Naive thymus-derived CD4-positive, alpha-beta T cell (primary cell): ENCODE data around the gene RND2. TPM values are rescaled to one million over a fixed set of nuclear protein-coding genes. Genes with fewer than 3 reads are reported as not detected.

Experiments used
- ATAC-seq: fragments of 150-1000 bp; cut with Tn5 transposase; 2 replicates; pipeline ENCODE4 v1.10.0; 2021; ENCODE audit warnings: mild to moderate bottlenecking, moderate library complexity
- CTCF ChIA-PET: fragments of 350-600 bp; sonication (Branson Sonifier 250); formaldehyde crosslinking; loops from one replicate; lab custom pipeline; 2021; ENCODE audit warnings: antibody characterized with exemption; lab: Charles Lee
- POLR2A ChIA-PET: fragments of 350-600 bp; sonication (Branson Sonifier 250); formaldehyde crosslinking; loops from one replicate; lab custom pipeline; 2021; ENCODE audit warnings: antibody characterized with exemption, inconsistent platforms; lab: Charles Lee
- DNase-seq, 9 donors: peaks; one replicate each; pipeline versions ENCODE4 v3.0.0 to v3.0.0-alpha.2; 2020 to 2022; ENCODE audit warnings: mixed read lengths in 1 of 9
- H3K27ac ChIP-seq: one replicate; pipeline ENCODE4 v1.7.0; 2013; ENCODE audit warnings: mild to moderate bottlenecking, low read depth, low read length, moderate library complexity
- H3K27me3 ChIP-seq, 2 donors: one replicate each; pipeline ENCODE4 v1.7.0; 2013; ENCODE audit warnings: low read length in 2 of 2, mild to moderate bottlenecking in 2 of 2, moderate library complexity in 2 of 2; ENCODE audit not compliant: control insufficient read depth in 2 of 2, insufficient read depth in 2 of 2
- H3K36me3 ChIP-seq, 3 experiments: 1 replicate in 2 of 3; 2 replicates in 1 of 3; pipeline ENCODE4 v1.7.0; 2013; ENCODE audit warnings: low read length in 3 of 3, mild to moderate bottlenecking in 3 of 3, moderate library complexity in 1 of 3; ENCODE audit not compliant: insufficient read depth in 3 of 3, control insufficient read depth in 2 of 3
- H3K4me1 ChIP-seq, 2 donors: one replicate each; pipeline ENCODE4 v1.7.0; 2013; ENCODE audit warnings: low read length in 2 of 2, mild to moderate bottlenecking in 2 of 2, moderate library complexity in 1 of 2; ENCODE audit not compliant: control insufficient read depth in 2 of 2, insufficient read depth in 2 of 2
- H3K4me3 ChIP-seq: 2 replicates; pipeline ENCODE4 v1.7.0; 2013; ENCODE audit warnings: mild to moderate bottlenecking, low read length
- H3K9me3 ChIP-seq, 3 experiments: 1 replicate in 2 of 3; 2 replicates in 1 of 3; pipeline ENCODE4 v1.7.0; 2013; ENCODE audit warnings: low read length in 3 of 3; ENCODE audit not compliant: control insufficient read depth in 2 of 3
- H3K27ac Mint-ChIP-seq, 9 donors: one replicate each; pipeline ENCODE4 v1.8.0; 2020 to 2022; ENCODE audit warnings: mixed read lengths in 9 of 9, mild to moderate bottlenecking in 8 of 9, moderate library complexity in 5 of 9, inconsistent platforms in 2 of 9
- H3K27me3 Mint-ChIP-seq, 5 donors: one replicate each; pipeline ENCODE4 v1.8.0; 2021 to 2022; ENCODE audit warnings: mixed read lengths in 5 of 5, mild to moderate bottlenecking in 1 of 5
- H3K36me3 Mint-ChIP-seq, 5 donors: one replicate each; pipeline ENCODE4 v1.8.0; 2020 to 2022; ENCODE audit warnings: mixed read lengths in 5 of 5, mild to moderate bottlenecking in 3 of 5, inconsistent platforms in 1 of 5
- H3K4me1 Mint-ChIP-seq, 7 donors: one replicate each; pipeline ENCODE4 v1.8.0; 2020 to 2022; ENCODE audit warnings: mixed read lengths in 7 of 7, mild to moderate bottlenecking in 3 of 7, inconsistent platforms in 1 of 7
- H3K4me3 Mint-ChIP-seq, 10 donors: one replicate each; pipeline ENCODE4 v1.8.0; 2020 to 2022; ENCODE audit warnings: mild to moderate bottlenecking in 10 of 10, mixed read lengths in 10 of 10, moderate library complexity in 6 of 10, inconsistent platforms in 2 of 10
- H3K9me3 Mint-ChIP-seq, 11 donors: one replicate each; pipeline ENCODE4 v1.8.0; 2020 to 2022; ENCODE audit warnings: mixed read lengths in 11 of 11, mild to moderate bottlenecking in 4 of 11, inconsistent platforms in 1 of 11, moderate library complexity in 1 of 11
- intact Hi-C, 2 donors: fragments of 100-400 bp; cut with micrococcal nuclease; formaldehyde crosslinking; loops; one replicate each; pipeline ENCODE4 v1.15.1; 2023
- polyA plus RNA-seq, 2 donors: library from polyadenylated mRNA; unstranded; fragments of 300-500 nt; fragmentation: Illumina TruSeq; gene quantifications; one replicate each; pipeline ENCODE4 v1.2.3, GENCODE V29; 2021
- total RNA-seq, 6 experiments: library from RNA in 5 of 6; stranded (reverse) in 5 of 6; gene quantifications; 1 replicate in 5 of 6; 2 replicates in 1 of 6; pipeline ENCODE4 v1.2.3 and lab custom pipeline; 2021 to 2026

Gene RND2
- total and polyA plus RNA-seq, 7 experiments from 2014 or later = 0.08 to 0.74 (median 0.33) TPM; not detected in 1

DNA sequence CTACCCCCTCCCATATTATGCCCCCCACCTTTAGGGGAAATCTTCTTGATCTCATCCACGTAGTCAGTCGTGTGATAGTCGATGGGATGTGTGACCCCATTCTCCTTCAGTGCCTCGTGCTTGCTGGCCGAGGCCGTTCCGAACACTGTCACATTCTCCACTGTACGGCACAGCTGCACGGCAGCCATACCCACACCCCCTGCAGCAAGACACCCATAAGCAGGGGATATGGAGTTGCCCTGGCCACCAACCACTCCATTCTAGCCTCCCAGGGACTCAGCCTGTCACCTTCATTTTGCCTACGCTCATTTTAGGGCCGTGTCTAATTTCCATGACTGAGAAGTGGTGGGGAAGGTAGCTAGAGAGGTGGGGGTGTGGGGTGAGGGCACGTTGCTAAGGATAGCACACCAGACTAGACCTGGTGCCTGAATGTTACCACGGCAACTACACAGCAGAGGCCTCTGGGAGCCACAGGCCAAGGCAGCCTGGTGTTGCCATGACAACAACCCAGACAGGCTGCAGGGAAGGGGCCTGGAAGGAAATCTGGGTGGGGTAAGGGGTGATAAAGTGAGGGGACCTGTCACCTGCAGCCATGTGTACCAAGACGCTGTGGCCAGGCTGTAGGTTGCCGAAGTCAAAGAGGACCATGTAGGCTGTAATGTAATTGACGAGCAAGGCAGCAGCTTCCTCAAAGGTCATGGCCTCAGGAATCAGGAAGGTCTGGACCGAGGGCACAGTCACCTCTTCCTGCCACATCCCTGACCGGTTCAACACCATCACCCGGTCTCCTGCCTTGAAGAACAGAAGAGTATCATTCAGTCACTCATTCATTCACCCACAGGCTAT lies 6.8 kb upstream of the RND2 start:
- Mint-ChIP-seq H3K27me3 (peaks cover 0 to 2% (median 0%) of the 10 kb centered on the region in 5 donors), H3K36me3 (peaks cover 0 to 7% (median 0%) of the 10 kb centered on the region in 5 donors), H3K27ac (peak overlapping the region; percentile 34 to 86 (median 72)), H3K4me1 (peaks cover 8 to 34% (median 29%) of the 10 kb centered on the region in 7 donors), H3K4me3 (peak overlapping the region in 1 of 10 donors; percentile 16), H3K9me3 (no peaks in the 10 kb centered on the region)
- H3K4me3 ChIP-seq = no peak overlapping the region
- peaks cover 11 to 18% of the 10 kb centered on the region in 2 donors for H3K4me1 ChIP-seq
- peak; percentile 60 for ATAC-seq
- H3K27me3 ChIP-seq = no peaks in the 10 kb centered on the region
- peak overlapping the region; percentile 4 for H3K27ac ChIP-seq
- H3K36me3 ChIP-seq = peaks cover 0 to 30% (median 4%) of the 10 kb centered on the region in 3 experiments
- intact Hi-C loops = no loop called here
- ChIA-PET CTCF (interaction anchor here (0.8 to 1.1 kb wide), 2 partner anchors 20 to 1359 kb away, joined by 3 read pairs; partner anchors contain the start of gene RPL27), POLR2A (interaction anchor here (0.7 to 1.5 kb wide), 5 partner anchors 8 to 107 kb away, joined by 3 to 6 read pairs (median 3); partner anchors contain the start of genes BRCA1 and RPL27)
- H3K9me3 ChIP-seq = no peaks in the 10 kb centered on the region
- DNase-seq = peak in 5 of 9 donors; percentile 33 to 65 (median 38)

DNA sequence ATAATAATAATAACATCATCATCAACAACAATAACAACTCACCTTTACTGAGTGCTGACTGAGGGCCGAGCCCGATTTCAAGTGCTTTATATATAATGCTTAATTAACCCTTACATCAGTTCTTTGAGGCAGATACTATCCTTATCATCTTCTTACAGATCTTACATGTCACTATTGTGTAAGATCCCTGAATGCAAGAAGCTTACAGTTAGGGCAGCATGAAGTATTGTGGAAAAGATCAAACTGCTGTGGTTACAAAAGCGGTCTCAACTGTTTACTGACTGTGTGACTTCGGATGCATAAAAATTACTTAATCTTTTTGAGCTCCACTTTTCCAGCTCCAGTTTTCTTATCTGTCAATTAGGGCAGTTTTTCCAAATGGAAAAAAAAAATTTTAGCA lies 6.1 kb upstream of the RND2 start:
- no peaks in the 10 kb centered on the region for H3K9me3 Mint-ChIP-seq
- H3K27ac Mint-ChIP-seq = peak overlapping the region in 8 of 9 donors; percentile 34 to 86 (median 72)
- ChIA-PET POLR2A (interaction anchor here (0.7 to 1.4 kb wide), 5 partner anchors 9 to 106 kb away, joined by 3 to 4 read pairs (median 3); partner anchors contain the start of genes BRCA1 and RPL27), CTCF (interaction anchor here (0.7 to 1.1 kb wide), 2 partner anchors 13 to 21 kb away, joined by 3 read pairs; partner anchors contain the start of genes IFI35 and RPL27)
- Histone ChIP-seq H3K4me3 (no peak overlapping the region), H3K4me1 (peaks cover 15 to 20% of the 10 kb centered on the region in 2 donors), H3K27ac (no peak overlapping the region), H3K36me3 (peaks cover 0 to 23% (median 0%) of the 10 kb centered on the region in 3 experiments), H3K9me3 (no peaks in the 10 kb centered on the region), H3K27me3 (no peaks in the 10 kb centered on the region)
- DNase-seq = no peak
- peak overlapping the region in 1 of 10 donors; percentile 29 for H3K4me3 Mint-ChIP-seq
- intact Hi-C loops = no loop called here
- peaks cover 0 to 3% (median 0%) of the 10 kb centered on the region in 5 donors for H3K36me3 Mint-ChIP-seq
- peaks cover 0 to 2% (median 0%) of the 10 kb centered on the region in 5 donors for H3K27me3 Mint-ChIP-seq
- peaks cover 8 to 33% (median 29%) of the 10 kb centered on the region in 7 donors for H3K4me1 Mint-ChIP-seq
- ATAC-seq = no peak

- peaks cover 0 to 2% (median 0%) of the 10 kb centered on the region in 11 donors for H3K9me3 Mint-ChIP-seq
- Histone ChIP-seq H3K9me3 (no peaks in the 10 kb centered on the region), H3K36me3 (peaks cover 0 to 18% (median 0%) of the 10 kb centered on the region in 3 experiments), H3K27ac (peak overlapping the region; percentile 18), H3K27me3 (no peaks in the 10 kb centered on the region), H3K4me1 (peaks cover 19 to 25% of the 10 kb centered on the region in 2 donors), H3K4me3 (no peak overlapping the region)
- peak overlapping the region in 9 of 10 donors; percentile 15 to 94 (median 58) for H3K4me3 Mint-ChIP-seq
- POLR2A ChIA-PET = interaction anchor here (0.7 to 1.4 kb wide), 4 partner anchors 9 to 21 kb away, joined by 3 to 4 read pairs (median 3); partner anchors contain the start of gene RPL27
- ATAC-seq (no peak), DNase-seq (no peak)
- H3K27me3 Mint-ChIP-seq = peaks cover 0 to 5% (median 0%) of the 10 kb centered on the region in 5 donors
- H3K36me3 Mint-ChIP-seq = peaks cover 0 to 3% (median 0%) of the 10 kb centered on the region in 5 donors
- intact Hi-C loops = no loop called here
- peaks cover 11 to 36% (median 32%) of the 10 kb centered on the region in 7 donors for H3K4me1 Mint-ChIP-seq
- CTCF ChIA-PET = interaction anchor here (0.7 to 1.1 kb wide), 2 partner anchors 13 to 21 kb away, joined by 3 read pairs; partner anchors contain the start of genes IFI35 and RPL27
- peak overlapping the region in 7 of 9 donors; percentile 44 to 90 (median 75) for H3K27ac Mint-ChIP-seq
Measured at GRCh38 chr17:43019418-43019817, 5.6 kb upstream of the RND2 start.

DNA sequence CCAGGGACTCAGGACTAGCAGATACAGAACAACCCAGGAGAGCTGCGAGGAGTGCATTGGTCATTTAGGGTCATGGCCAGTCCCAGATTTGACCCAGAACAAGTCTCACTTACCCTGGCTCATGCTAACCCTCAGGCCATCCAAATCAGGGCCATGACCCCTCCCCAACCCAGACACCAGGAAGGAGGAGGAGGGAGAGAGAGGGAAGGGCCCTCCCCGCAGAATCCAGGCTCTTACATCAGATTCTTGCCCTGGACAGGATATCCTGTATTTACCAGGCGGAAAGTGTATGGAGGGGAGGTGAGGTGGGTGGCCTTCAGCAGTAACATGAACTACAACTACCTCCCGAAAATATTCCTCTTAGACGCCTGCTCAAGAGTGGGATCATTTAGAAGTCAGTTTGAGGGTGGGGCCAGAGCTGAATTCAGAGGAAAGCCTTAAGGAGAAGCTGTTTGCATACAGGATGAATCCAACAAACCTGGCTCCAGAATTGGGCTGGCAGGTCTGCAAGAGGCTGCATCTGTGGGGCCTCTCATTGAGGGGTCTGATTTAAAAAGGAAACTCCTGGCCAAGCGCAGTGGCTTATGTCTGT lies 4.9 kb upstream of the RND2 start:
- Mint-ChIP-seq H3K36me3 (peaks cover 0 to 2% (median 0%) of the 10 kb centered on the region in 5 donors), H3K9me3 (peaks cover 0 to 2% (median 0%) of the 10 kb centered on the region in 11 donors), H3K4me1 (peaks cover 16 to 41% (median 36%) of the 10 kb centered on the region in 7 donors), H3K27ac (peak overlapping the region in 8 of 9 donors; percentile 44 to 87 (median 73)), H3K27me3 (peaks cover 0 to 10% (median 0%) of the 10 kb centered on the region in 5 donors), H3K4me3 (peak overlapping the region; percentile 45 to 94 (median 86))
- ChIA-PET POLR2A (interaction anchor here (0.7 to 1.8 kb wide), 3 partner anchors 13 to 368 kb away, joined by 3 to 5 read pairs (median 4); no protein-coding TSS in a partner anchor), CTCF (interaction anchor here (0.6 kb wide), 1 partner anchor 376 kb away, joined by 4 read pairs; no protein-coding TSS in a partner anchor)
- Histone ChIP-seq H3K27me3 (no peaks in the 10 kb centered on the region), H3K9me3 (no peaks in the 10 kb centered on the region), H3K4me3 (no peak overlapping the region), H3K36me3 (peaks cover 0 to 11% (median 0%) of the 10 kb centered on the region in 3 experiments), H3K27ac (peak overlapping the region; percentile 18), H3K4me1 (peaks cover 19 to 27% of the 10 kb centered on the region in 2 donors)
- DNase-seq = no peak
- no peak for ATAC-seq
- intact Hi-C loops = loop anchor here (5.0 to 10.0 kb wide), 4 partner anchors 152 to 828 kb away; partner anchors contain the start of genes GHDC (in 1 of the 2), NBR1 (in 1 of the 2), PLEKHH3 (in 1 of the 2) and TMEM106A (in 1 of the 2)

DNA sequence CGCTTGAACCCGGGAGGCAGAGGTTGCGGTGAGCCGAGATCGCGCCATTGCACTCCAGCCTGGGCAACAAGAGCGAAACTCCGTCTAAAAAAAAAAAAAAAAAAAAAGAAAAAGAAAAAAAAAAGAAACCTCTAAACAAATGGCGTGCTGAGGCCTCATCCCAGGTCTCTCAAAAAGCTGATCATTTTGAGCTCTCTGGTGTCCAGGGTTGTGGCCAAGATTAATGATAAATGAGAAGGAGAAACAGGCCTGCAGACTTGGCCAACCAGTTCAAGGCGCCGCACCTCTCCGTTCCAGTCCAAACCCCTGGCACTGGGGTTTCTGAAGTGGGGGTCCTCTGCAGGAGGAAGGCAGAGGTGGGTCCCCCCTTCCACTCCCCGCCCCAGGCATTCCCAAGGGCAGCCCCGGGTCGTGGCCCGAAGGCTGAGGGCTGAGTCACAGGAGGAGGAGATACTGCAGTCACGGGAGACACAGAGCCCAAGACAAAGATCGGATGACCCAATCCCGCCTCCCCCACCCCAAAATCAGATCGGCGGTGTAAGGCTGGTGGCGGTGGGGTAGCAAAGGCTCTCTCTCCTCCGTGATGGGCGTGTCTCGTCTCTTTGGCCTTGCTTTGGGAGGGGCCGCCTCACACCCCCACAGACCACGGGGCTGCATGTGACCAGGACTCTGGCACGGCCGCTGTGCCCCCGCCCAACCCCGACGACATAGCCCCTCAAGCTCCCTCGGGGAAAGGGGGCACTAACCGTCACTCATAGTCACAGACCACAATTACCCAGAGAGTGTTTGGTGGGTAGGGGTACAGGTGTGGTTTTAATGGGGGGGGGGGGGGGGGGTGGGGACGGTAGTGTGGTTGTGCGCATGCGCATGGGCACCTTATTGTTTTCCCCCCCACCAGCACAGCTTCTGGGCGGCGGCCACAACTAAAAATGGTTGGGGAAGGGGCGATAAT lies 4.0 kb upstream of the RND2 start:
- peaks cover 16 to 41% (median 38%) of the 10 kb centered on the region in 7 donors for H3K4me1 Mint-ChIP-seq
- peak in 7 of 9 donors; percentile 30 to 56 (median 43) for DNase-seq
- H3K27ac Mint-ChIP-seq = peak overlapping the region in 8 of 9 donors; percentile 52 to 89 (median 82)
- H3K27me3 Mint-ChIP-seq = peaks cover 0 to 14% (median 0%) of the 10 kb centered on the region in 5 donors
- ATAC-seq = peak; percentile 1
- peaks cover 0 to 2% (median 0%) of the 10 kb centered on the region in 11 donors for H3K9me3 Mint-ChIP-seq
- peaks cover 0 to 4% (median 0%) of the 10 kb centered on the region in 5 donors for H3K36me3 Mint-ChIP-seq
- Histone ChIP-seq H3K4me1 (peaks cover 21 to 27% of the 10 kb centered on the region in 2 donors), H3K36me3 (peaks cover 0 to 5% (median 0%) of the 10 kb centered on the region in 3 experiments), H3K27ac (peak overlapping the region; percentile 73), H3K9me3 (no peaks in the 10 kb centered on the region), H3K4me3 (peak overlapping the region; percentile 79), H3K27me3 (no peaks in the 10 kb centered on the region)
- intact Hi-C loops = loop anchor here (5.0 to 10.0 kb wide), 4 partner anchors 151 to 829 kb away; partner anchors contain the start of genes GHDC (in 1 of the 2), NBR1 (in 1 of the 2), PLEKHH3 (in 1 of the 2) and TMEM106A (in 1 of the 2)
- CTCF ChIA-PET = interaction anchor here (0.6 kb wide), 1 partner anchor 375 kb away, joined by 4 read pairs; no protein-coding TSS in a partner anchor
- peak overlapping the region; percentile 86 to 95 (median 92) for H3K4me3 Mint-ChIP-seq
- POLR2A ChIA-PET = interaction anchor here (0.7 to 1.9 kb wide), 9 partner anchors 9 to 367 kb away, joined by 3 to 12 read pairs (median 4); partner anchors contain the start of genes BRCA1, IFI35 and RPL27
